Measurements from ENCODE around the gene ARID1B.

The ARID1B gene

DNA sequence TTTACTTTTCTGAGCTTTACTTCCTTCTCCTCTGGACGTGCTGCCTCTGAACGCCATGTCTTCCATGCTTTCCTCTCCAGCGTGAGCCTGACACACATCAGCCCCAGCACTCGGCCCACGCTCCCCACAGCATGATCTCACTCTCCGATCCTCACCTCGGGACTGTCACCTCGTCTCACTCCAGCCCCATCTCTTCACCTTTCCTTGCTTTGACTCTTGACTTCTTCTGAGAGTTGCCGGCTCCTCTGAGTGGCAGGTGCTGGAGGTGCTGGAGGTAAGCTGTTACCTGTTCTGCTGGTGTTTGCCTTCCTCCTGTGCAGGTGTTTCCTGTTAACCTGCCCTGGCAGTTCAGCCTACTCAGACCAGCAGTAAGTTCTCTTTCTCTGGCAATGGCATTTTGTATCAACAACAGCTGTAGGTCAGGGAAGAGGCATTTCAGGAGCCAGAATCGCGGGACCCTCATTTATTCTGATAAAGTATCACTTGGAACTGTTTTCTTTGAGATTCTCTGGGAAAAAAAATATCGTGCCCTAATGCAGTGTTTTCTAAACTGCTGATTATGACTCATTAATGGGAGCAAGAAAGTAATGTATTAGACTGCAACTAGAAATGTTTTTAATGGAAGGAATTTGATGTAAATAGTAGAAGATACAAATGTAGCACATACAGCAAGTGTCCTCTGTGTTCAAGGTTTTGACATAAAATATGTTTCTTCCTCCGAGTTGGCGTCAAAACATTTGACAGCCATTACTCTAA lies 106.5 kb downstream of the ARID1B start:
- DNase-seq = no peak

DNA sequence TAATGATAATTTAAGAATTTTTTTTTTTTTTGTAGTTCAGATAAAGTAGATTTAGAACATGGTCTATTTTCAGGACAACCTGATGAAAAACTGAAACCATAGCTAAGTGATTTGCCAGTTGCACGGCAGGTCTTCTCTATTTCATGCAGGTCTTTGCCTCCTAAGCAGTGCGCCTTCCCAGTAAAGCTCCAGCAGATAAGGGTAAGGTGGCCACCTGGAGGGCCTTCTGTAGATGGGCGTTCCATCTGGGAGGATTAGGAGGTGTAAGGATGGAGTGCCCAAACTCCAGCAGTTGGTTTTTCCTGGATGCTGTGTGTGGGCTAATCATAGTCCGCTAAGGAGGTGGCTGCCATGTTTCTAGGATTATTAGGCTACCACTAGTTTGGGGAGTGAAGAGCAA lies 107.1 kb downstream of the ARID1B start:
- DNase-seq = no peak

DNA sequence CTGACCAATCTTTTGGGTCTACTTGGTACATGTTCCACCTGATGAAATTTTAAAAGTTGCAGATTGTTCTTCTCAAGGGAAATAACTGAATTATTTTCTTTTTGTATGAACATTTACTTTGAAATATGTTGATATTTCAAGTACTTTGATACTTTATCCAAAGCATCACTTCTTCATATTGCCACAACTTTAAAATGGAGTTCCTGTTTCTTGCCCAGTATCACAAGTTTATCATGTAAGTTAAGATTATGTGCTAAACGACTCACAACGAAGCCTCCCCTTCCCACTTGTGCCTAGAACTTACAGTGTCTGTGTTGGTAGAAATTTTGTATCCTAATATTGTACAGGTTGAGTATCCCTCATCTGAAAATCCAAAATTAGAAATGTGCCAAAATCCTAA lies 108.4 kb downstream of the ARID1B start:
- DNase-seq = no peak

DNA sequence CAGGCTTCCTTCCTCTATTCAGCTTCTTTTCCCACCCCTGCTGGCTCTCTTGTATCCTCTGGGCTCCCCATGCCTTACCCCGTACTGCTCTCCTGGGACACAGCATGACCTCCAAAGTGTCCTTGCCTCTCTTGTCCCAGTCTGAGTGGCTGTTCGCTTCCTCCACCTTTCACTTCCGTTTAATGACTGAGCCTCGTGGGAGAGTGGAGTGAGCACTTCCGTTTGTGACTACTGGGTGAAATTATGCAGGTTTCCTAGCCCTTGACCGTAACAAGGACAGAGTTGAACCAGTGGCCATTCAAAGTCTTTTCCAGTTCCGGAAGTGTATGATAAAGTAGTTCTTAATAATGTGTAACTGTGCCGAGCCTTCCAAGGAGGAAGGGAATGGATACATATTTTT lies 109.2 kb downstream of the ARID1B start:
- no peak for DNase-seq

DNA sequence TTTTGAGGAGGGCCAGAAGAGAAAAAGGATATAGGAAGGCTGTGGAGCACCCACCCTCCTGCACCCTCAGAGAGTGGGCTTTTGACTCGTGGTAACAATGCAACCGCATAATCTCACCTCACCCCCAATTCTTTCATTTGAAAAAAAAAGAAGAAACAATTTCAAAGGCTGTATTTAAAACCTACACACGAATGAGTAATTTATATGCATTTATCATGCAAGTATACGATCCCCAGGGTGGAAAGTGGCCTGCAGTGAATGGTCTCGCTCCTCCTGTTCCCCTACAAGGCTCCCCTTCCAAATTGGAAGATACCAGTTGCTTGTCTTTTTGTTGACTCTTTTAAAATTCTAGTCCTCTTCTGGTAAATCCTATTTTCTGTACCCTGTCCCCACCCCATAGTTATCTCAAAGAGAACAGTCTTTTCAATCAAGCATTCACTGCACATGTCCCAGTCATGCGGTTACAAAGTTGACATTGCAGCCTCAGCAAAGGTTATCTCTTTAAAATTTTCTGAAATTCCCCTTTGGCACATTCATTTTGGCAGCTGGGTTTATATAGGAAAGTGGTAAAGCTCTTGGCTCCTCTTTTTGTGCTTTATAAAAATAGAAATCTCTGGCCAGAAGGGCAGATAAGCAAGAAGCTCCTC lies 110.6 kb downstream of the ARID1B start:
- DNase-seq = no peak

DNA sequence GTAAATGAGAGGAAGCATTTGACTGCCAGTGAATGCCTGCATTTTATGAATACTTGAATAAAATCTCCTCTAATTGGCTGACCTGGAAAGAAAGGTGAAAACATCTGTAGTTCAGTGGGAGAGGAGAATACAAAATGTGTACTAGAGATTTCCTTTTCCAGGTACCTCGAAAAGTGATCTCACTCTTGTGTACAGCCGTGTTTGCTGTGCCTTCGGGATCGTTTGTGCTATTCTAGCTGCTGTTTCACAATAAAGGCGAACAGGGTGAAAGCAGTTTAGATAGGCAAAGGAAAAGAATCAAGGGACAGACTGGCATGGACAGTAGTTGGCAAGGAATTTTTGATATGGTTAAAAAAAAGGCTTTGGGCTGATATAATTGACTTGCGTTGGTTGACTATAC lies 112.3 kb downstream of the ARID1B start:
- DNase-seq = no peak

DNA sequence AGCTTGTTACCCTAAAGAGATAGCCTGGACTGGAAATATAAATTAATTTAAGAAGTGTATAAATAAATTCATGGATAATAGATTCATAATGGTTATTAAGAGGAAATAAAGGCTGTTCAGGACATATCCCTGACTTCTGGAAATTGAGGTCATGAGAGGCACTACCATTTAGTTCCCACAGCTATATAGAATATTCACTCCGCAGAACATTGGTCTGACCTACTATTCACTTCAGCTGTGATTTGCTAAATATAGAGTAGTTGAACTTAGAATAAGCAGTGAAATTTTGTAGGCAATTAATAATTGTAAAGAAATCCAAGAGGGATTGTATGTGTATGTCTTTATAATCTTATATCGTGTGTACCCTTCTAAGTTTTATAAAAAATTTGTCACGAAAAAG lies 112.8 kb downstream of the ARID1B start:
- no peak for DNase-seq

DNA sequence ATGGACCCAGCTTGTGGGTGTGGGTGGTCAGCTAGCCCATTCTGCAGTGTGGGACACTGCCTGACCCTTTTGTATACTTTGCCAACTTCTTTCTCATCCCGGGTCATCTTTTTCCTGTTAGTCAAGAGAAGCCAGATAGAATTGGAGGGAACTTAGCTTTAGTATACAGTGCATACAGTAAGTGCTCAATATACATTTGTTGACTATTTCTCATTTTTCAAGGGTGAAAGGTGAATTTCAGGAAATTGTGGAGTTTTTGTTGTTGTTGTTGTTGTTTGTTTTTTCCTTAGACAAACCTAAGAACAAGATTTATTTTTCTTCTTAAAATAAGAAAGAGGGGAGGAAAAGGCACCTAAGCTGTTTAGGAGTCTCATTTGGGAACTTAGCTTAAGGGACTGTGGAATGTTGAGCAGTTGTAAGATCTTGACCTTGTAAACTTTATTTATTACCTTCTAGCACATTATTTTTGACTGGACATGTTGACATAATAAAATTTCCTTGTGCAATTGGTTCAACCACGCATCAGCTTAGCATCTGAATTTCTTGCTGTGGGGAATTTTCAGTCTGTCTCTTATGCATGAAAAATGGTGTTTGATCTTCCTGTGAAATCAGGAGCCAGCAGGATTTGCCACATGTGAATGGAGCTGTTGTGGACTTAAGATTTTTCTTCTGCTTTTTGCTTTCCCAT lies 113.6 kb downstream of the ARID1B start:
- no peak for DNase-seq

DNA sequence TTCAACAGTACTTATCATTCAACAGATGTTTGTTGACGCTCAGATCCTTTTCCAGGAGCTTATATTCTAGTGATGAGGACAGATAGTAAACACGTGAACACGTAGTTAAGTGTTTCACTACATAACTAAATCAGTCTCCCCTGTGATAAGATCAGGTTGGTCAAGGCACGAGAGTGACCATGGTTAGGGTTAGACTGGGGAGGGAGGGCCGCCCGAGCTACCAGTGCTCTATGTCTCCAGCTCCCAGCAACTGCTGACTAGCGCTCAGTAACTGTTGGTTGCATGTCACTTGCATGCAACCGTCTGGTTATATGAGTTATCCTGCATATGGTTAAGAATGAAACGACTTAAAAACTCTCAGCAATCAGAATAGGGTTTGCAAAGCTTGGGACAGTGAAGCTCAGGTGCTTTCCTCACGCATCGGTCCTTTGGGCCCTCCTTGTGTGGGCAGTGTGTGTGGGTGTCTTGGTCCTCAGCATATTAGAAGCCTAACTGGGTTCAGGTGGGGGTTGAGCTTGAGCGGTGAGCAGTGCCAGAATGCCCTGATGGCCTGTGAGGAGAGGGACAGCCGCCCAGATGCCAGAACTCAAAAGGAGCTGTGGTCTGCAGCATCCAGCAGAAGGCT lies 120.8 kb downstream of the ARID1B start:
- DNase-seq = no peak

DNA sequence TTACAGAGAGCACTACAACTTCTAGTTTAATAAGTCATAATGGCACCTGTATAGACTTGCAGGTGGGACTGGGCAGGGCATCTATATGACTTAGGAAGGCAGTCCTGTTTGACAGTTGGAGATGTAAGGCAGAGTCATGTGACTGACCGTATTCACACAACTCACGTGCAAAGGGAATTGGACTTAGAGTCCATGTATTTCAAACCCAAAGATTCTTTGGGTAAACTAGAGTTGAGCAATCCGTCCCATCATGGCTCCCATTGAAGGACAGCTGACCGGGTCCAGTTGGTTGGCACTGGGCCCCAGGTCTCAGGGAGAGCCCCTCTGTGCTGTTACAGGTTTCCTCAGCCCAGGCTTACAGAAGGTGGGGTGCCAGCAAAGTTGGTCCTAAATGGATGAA lies 121.9 kb downstream of the ARID1B start:
- no peak for DNase-seq

DNA sequence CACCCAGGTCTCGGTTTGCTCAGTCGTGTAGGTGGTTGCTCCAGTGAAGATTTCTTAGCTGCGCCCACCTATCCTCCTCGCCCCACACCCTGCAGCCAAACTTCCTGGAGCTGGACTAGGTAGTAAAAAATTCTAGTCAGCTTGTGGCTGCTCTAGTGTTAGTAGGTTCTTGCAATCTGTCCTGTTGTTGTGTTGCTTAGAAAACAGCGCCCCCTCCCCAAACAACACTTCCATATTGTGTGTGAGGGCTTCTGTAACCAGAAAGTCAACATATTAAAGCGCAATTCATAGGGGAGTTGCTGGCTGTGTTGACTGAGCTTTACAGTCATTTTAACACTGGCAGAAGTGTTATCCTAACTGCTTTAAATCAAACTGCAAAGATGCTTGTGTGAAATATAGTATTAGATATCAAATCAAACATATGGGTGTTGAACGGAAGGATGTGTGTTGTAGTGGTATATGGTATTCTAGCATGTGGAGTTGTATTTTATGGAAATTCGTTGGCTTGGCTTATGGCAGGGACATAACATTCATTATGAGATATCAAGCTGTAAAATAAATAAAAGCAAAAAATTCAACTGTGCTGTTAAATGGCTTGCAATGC lies 122.5 kb downstream of the ARID1B start:
- no peak for DNase-seq

DNA sequence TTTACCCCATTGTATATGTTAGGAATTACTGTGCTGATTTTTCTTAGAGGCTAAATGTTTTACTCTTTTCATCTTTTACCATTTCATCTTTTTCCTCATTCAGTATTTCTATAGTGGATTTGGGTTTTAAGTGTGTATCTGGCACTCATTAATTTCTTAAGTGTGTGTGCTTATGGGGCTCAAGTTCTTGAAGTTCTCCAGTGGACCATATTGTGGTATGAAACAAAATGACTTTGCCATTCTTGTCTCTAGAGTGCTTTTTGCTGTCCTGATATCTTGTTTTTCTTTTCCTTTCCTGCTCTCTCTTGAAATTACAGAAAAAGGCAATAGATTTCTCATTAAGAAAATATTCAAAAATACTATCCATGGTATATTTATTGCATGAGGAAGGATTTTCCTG lies 123.1 kb downstream of the ARID1B start:
- DNase-seq = no peak

DNA sequence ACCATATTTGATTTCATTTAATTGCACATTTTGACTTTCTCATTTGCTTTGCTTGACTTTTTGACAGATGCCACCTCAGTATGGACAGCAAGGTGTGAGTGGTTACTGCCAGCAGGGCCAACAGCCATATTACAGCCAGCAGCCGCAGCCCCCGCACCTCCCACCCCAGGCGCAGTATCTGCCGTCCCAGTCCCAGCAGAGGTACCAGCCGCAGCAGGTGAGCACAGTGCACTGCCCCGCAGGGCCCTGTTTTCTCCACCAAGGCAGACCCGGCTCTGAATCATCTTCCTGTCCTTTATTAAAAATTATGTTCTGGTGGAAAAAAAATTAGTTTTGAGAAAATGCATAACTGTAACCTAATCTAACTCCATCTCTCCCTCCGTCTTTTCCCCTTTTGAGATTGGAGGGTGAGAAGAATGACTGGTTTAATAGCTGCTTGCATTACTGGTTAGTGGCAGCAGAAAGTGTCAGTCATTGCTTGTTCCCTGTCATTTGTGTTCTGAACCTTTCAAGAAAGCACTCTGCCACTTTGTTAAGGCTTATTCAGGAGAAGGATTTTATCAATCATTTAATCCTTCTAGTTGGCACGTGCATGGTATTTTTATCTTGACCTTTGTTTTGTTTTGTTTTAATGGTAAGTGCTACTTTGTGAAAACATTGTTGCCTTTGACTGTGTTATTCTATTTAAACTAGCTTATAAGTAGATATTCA lies 124.3 kb downstream of the ARID1B start:
- peak; percentile 10 for DNase-seq

DNA sequence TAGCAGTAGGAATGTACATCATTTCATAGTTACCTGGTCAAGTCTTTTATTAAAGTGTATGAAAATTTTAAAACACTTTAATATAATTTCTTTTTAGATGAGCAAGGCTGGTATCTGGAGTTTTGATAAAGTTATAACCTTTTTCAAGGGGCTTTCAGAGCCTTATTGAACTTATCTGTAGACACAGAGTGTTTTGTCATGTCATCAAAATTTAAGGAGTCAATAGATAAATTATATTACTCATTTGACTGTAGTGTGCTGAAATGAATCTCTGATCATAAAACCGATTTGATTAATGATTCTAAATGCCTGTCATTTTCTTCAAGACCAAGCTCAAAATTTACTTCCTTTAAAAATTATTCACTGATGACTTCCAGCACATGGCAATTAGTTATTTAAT lies 125.6 kb downstream of the ARID1B start:
- DNase-seq = no peak

DNA sequence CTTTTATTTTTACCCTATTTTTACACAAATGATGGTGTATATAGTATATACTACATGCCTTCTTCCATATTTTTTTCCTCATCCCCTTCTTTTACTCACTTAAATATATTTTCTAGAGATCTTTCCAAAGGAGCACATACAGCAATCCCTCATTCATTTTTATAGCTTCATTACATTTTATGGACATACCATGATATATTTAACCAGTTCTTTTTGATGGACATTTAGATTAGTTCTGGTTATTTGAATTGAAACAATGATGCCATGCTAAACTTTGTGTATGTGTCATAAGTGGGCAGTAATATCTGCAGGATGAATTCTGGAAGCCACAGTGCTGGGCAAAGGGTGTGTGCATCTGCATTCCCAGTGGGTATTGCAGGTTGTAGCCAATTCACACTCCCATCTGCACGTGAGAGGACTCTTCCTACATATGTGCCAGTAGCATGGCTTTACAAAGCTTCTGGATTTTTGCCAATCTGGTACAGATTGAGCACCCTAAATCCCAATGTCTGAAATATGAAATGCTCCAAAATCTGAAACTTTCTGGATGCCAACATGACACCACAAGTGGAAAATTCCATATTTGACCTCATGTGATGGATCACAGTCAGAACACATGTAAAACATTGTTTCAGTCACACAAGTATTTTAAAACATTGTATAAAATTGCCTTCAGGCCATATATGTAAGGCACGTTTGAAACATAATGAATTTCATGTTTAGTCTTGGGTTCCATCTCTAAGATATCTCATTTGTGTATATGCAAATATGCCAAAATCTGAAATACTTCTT lies 127.2 kb downstream of the ARID1B start:
- DNase-seq = no peak

DNA sequence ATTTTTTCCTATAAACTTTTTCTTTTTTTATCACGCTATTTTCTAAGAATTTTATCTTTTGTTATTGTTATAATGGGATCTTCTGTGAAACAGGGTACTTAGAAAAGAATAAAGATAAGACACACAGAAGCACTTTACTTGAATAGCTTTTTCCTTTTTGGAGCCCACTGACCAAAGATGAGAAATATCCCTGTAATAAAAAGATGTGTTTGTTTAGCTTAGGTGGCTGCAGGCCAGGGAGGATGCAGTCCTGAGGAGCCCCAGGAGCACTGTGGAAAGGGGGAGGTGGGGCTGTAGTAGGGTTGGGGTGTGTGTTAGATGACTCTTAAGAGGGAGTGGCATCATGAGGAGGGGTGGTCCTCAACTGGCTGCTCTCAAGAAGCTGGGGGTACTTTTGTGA lies 128.6 kb downstream of the ARID1B start:
- no peak for DNase-seq

DNA sequence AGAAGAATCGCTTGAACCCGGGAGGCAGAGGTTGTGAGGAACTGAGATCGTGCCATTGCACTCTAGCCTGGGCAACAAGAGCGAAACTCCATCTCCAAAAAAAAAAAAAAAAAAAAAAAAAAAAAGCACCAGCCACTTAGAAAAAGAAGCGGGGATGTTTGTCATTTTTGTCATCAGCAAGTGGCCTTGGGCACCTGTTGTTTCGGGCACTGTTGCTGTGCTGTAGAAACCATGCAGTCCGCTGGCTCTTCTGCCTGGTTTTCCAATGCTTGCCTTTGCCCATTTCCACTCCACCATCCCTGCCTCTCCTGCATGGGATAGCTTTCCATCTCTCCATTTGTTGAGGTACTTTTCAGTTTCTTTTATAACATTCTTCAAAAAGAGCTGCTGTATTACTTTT lies 129.3 kb downstream of the ARID1B start:
- no peak for DNase-seq

DNA sequence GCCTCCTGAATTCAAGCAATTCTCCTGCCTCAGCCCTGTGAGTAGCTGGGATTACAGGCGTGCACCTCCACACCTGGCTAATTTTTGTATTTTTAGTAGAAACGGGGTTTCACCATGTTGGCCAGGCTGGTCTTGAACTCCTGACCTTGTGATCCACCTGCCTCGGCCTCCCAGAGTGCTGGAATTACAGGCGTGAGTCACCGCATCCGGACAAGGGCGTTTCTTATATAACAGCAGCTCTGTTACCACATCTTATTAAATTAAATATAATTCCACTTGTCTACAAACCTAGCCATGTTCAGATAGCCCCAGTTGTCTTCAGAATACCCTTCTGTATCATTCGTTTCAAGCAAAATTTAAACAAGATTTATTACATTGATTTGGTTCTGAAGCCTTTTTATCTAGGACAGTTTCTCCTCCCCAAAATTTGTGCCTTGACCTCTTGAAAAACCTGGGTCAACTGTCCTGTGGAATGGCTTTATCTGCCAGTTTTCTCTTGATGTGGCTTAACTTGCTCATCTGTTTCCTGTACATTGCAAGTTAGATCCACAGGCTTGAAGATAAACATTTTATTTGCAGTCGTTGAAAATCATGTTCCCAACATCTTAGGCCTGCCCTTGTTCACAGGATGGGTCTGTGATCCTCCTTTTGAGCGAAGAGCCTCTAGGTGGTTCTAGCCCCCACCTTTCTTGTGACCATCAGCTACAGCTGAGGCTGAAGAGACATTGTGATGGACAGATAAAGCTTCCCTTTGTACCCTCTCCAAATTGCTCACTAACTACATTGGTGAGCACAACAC lies 132.2 kb downstream of the ARID1B start:
- DNase-seq = no peak

DNA sequence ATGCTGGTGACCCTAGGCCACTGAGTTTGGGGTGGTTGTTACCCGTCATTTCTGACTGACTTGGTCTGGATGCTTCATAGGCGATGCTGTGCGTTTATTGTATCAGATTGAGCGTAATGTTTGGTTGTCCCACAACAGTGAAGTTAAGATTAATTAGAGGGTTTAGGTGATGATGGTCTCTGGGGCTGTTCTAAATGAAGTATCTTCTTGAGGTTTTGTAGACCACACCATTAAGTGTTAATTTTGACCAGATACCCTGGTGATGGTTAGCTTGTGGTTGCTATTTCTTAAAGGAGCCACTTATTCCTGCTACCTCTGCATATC lies 132.8 kb downstream of the ARID1B start:
- DNase-seq = no peak

DNA sequence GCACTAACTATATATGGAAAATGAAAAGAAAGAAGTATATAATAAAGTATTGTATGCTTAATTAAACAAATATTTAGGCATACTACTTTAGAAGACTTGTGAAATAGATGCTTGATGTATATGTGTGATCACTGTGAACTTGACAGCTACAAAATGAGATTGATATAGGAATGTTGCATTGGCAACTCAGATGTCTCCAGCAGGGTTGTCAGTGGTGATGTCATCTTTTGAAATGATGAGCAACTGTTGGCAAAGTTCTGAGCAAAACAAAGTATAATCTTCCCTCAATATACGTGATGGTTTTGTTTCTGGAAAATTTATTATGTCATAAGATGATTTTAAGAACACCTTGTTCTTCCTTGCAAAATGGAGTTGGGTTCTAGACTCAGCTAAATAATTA lies 133.8 kb downstream of the ARID1B start:
- DNase-seq = no peak

DNA sequence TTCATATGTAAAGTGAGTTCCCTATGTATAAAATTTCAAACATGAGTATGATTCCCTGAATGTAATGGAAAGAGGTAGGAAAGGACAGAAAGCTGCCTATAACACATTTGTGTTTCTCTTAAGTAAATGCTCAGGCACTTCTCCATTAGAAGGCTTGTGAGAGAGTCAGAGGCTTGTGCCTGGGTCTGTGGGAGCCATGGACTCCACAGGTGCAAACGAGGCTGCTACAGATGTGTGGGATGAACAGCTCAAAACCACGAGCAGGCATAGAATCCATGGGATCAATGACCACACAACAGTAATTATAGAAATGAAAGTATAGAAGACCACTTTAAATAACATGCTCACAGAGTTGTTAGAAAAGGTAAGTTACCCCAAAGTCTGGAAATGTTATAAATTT lies 134.4 kb downstream of the ARID1B start:
- no peak for DNase-seq
